ENCODE data around the gene ZNF280A. TPM values are rescaled to one million over a fixed set of nuclear protein-coding genes. Genes with fewer than 3 reads are reported as not detected.

Gene ZNF280A
- total RNA-seq, 1 experiment from 2014 or later: 0.10 TPM

DNA sequence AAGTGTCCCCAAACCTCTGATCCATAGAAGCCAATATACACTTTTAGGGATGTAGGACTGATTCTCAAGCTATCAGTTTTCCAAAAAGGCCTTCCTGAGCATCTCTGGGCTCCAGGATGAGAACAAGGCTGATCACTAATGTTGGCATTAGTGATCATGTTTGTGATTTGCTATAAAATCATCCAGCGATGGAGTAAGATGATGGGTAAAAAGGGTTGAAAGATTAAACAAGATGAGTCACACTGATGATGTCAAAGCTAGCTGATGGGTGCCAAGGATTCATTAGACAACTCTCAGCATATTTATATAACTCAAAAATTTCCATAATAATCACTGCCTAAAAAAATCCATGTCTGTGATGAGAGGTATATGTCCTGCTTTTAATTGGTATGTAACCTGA, 54.3 kb downstream of the ZNF280A start:
- intact Hi-C loops (cut with micrococcal nuclease; ENCODE audit: unreplicated experiment): loop anchor here (10.0 kb wide), 2 partner anchors 129 to 489 kb away; no protein-coding TSS in a partner anchor
- POLR2A ChIA-PET: no interaction called here
- Histone ChIP-seq H3K4me1 (ENCODE audit: control insufficient read depth, insufficient read depth, low read length) (no peaks in the 10 kb centered on the region), H3K9me3 (ENCODE audit: control insufficient read depth, insufficient read depth, low read depth, low read length) (no peaks in the 10 kb centered on the region), H3K4me3 (ENCODE audit: low read depth in 2 of 2, low read length in 2 of 2) (no peak overlapping the region), H3K36me3 (ENCODE audit: control insufficient read depth, insufficient read depth, low read length) (no peaks in the 10 kb centered on the region), H3K27me3 (ENCODE audit: control insufficient read depth, insufficient read depth, low read length) (no peaks in the 10 kb centered on the region; the same call in 1 of the 2 replicates), H3K27ac (ENCODE audit: low read length) (no peak overlapping the region)
- CTCF ChIA-PET: no interaction called here
- BruUV-seq (replicated peaks): no TSS peak
- TF ChIP-seq, protein P1, sequence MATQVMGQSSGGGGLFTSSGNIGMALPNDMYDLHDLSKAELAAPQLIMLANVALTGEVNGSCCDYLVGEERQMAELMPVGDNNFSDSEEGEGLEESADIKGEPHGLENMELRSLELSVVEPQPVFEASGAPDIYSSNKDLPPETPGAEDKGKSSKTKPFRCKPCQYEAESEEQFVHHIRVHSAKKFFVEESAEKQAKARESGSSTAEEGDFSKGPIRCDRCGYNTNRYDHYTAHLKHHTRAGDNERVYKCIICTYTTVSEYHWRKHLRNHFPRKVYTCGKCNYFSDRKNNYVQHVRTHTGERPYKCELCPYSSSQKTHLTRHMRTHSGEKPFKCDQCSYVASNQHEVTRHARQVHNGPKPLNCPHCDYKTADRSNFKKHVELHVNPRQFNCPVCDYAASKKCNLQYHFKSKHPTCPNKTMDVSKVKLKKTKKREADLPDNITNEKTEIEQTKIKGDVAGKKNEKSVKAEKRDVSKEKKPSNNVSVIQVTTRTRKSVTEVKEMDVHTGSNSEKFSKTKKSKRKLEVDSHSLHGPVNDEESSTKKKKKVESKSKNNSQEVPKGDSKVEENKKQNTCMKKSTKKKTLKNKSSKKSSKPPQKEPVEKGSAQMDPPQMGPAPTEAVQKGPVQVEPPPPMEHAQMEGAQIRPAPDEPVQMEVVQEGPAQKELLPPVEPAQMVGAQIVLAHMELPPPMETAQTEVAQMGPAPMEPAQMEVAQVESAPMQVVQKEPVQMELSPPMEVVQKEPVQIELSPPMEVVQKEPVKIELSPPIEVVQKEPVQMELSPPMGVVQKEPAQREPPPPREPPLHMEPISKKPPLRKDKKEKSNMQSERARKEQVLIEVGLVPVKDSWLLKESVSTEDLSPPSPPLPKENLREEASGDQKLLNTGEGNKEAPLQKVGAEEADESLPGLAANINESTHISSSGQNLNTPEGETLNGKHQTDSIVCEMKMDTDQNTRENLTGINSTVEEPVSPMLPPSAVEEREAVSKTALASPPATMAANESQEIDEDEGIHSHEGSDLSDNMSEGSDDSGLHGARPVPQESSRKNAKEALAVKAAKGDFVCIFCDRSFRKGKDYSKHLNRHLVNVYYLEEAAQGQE (IDR thresholded peaks at IDR 0.05; ENCODE audit: insufficient read depth in 1 of 2, low read depth in 2 of 2, low read length in 1 of 2): no peak
- no peak for TF ChIP-seq POLR2AphosphoS5 (IDR thresholded peaks at IDR 0.05; ENCODE audit: low read depth, low read length)
- TF ChIP-seq, protein P2, sequence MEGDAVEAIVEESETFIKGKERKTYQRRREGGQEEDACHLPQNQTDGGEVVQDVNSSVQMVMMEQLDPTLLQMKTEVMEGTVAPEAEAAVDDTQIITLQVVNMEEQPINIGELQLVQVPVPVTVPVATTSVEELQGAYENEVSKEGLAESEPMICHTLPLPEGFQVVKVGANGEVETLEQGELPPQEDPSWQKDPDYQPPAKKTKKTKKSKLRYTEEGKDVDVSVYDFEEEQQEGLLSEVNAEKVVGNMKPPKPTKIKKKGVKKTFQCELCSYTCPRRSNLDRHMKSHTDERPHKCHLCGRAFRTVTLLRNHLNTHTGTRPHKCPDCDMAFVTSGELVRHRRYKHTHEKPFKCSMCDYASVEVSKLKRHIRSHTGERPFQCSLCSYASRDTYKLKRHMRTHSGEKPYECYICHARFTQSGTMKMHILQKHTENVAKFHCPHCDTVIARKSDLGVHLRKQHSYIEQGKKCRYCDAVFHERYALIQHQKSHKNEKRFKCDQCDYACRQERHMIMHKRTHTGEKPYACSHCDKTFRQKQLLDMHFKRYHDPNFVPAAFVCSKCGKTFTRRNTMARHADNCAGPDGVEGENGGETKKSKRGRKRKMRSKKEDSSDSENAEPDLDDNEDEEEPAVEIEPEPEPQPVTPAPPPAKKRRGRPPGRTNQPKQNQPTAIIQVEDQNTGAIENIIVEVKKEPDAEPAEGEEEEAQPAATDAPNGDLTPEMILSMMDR (IDR thresholded peaks at IDR 0.05): no peak
- TF ChIP-seq SIN3A (IDR thresholded peaks at IDR 0.05; ENCODE audit: borderline replicate concordance, insufficient read depth, low read depth, low read length): no peak
- TF ChIP-seq TCF7L2 (IDR thresholded peaks at IDR 0.05; ENCODE audit: low read depth, low read length): no peak
- in situ Hi-C loops (cut with HindIII; ENCODE audit: low pct_unique_long_range_greater_than_20kb, low sequenced_read_pairs): no loop called here
- DNase-seq (ENCODE audit: low read depth, low spot score): no peak
- no peak for ATAC-seq

DNA sequence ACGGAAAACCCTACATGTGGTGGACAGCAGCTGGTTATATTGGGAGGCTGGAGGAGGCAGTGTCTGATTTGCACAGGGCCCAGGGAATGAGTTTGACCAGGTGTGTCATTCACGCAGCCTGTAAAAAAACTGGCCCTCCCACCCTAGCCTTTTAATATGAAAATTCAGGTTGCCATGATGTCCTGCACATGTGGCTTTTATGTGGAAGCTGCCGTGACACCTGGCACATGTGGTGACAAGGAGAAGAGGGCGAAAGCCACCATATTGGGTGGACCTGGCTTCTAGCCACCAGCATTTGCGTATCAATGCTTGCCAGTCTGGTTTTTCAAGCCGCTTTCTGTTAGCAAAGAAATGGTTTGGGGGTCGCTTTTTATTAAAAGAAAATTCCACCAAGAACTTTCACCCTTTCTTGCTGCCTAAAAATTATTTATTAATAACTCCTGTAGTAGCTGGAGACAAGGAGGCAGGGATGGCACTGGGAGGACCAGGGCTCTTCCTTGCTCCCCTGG, 54.9 kb downstream of the ZNF280A start:
- in situ Hi-C loops (cut with HindIII; ENCODE audit: low pct_unique_long_range_greater_than_20kb, low sequenced_read_pairs): no loop called here

DNA sequence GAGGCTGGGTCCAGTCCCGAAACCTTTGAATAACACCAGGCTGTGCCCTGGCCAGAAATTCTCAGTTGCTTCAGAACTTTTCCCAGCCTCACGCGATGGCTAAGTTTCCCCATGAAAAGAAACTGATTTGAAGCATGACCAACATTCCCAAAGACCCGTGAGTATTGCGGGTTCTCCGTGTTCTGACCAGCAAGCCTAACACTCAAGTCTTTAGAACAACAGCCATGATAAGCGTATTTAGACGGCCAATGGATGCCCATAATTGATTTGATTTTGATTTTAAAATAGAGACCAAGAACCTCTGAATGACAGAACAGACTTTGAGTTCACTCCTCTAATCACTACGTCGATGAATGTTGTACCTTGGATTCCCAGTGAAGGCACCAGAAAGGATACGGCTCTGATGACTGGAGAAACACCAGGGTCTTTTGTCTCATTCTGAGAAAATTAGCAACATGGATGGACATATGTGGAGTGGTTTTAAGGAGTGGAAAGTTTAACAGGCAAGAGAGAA, 55.5 kb downstream of the ZNF280A start:
- ChIA-PET POLR2A (no interaction called here), CTCF (interaction anchor here (0.6 kb wide), 1 partner anchor 281 kb away, joined by 4 read pairs; no protein-coding TSS in a partner anchor)
- DNase-seq (ENCODE audit: low read depth, low spot score) (no peak), ATAC-seq (no peak)
- in situ Hi-C loops (cut with HindIII; ENCODE audit: low pct_unique_long_range_greater_than_20kb, low sequenced_read_pairs): no loop called here
- Histone ChIP-seq H3K27ac (ENCODE audit: low read length) (no peak overlapping the region), H3K27me3 (ENCODE audit: control insufficient read depth, insufficient read depth, low read length) (no peaks in the 10 kb centered on the region; the same call in 1 of the 2 replicates), H3K36me3 (ENCODE audit: control insufficient read depth, insufficient read depth, low read length) (no peaks in the 10 kb centered on the region), H3K4me1 (ENCODE audit: control insufficient read depth, insufficient read depth, low read length) (no peaks in the 10 kb centered on the region), H3K9me3 (ENCODE audit: control insufficient read depth, insufficient read depth, low read depth, low read length) (no peaks in the 10 kb centered on the region), H3K4me3 (ENCODE audit: low read depth in 2 of 2, low read length in 2 of 2) (no peak overlapping the region)
- no TSS peak for BruUV-seq (replicated peaks)
- intact Hi-C loops (cut with micrococcal nuclease; ENCODE audit: unreplicated experiment): loop anchor here (10.0 kb wide), 2 partner anchors 130 to 490 kb away; no protein-coding TSS in a partner anchor
- TF ChIP-seq SIN3A (IDR thresholded peaks at IDR 0.05; ENCODE audit: borderline replicate concordance, insufficient read depth, low read depth, low read length): no peak
- TF ChIP-seq POLR2AphosphoS5 (IDR thresholded peaks at IDR 0.05; ENCODE audit: low read depth, low read length): no peak
- no peak for TF ChIP-seq TCF7L2 (IDR thresholded peaks at IDR 0.05; ENCODE audit: low read depth, low read length)
- TF ChIP-seq, protein P2 (IDR thresholded peaks at IDR 0.05): no peak
- TF ChIP-seq, protein P1 (IDR thresholded peaks at IDR 0.05; ENCODE audit: insufficient read depth in 1 of 2, low read depth in 2 of 2, low read length in 1 of 2): no peak

More for the DNA sequence above, 54.9 kb downstream of the ZNF280A start:
- no peak for ATAC-seq
- no peak overlapping the region for H3K27ac ChIP-seq (ENCODE audit: low read length)
- TF ChIP-seq POLR2AphosphoS5 (IDR thresholded peaks at IDR 0.05; ENCODE audit: low read depth, low read length) (no peak), SIN3A (IDR thresholded peaks at IDR 0.05; ENCODE audit: borderline replicate concordance, insufficient read depth, low read depth, low read length) (no peak)
- no peaks in the 10 kb centered on the region for H3K36me3 ChIP-seq (ENCODE audit: control insufficient read depth, insufficient read depth, low read length)
- no peaks in the 10 kb centered on the region for H3K9me3 ChIP-seq (ENCODE audit: control insufficient read depth, insufficient read depth, low read depth, low read length)
- ChIA-PET CTCF (no interaction called here), POLR2A (no interaction called here)
- no peak for DNase-seq (ENCODE audit: low read depth, low spot score)
- BruUV-seq (replicated peaks): no TSS peak
- no peaks in the 10 kb centered on the region for H3K4me1 ChIP-seq (ENCODE audit: control insufficient read depth, insufficient read depth, low read length)
- no peak overlapping the region for H3K4me3 ChIP-seq (ENCODE audit: low read depth in 2 of 2, low read length in 2 of 2)
- H3K27me3 ChIP-seq (ENCODE audit: control insufficient read depth, insufficient read depth, low read length): no peaks in the 10 kb centered on the region; the same call in 1 of the 2 replicates
- intact Hi-C loops (cut with micrococcal nuclease; ENCODE audit: unreplicated experiment): loop anchor here (10.0 kb wide), 2 partner anchors 130 to 490 kb away; no protein-coding TSS in a partner anchor

All from Panc1 (cell line).